GM19467 (cell line): ENCODE data around the gene ATP9B.

Source experiments
- ATAC-seq: cut with Tn5 transposase; IDR thresholded peaks from one replicate; pipeline ENCODE4 v1.9.1; 2021; ENCODE audit warnings: mild to moderate bottlenecking, moderate library complexity; ENCODE audit not compliant: unreplicated experiment

Gene ATP9B

DNA sequence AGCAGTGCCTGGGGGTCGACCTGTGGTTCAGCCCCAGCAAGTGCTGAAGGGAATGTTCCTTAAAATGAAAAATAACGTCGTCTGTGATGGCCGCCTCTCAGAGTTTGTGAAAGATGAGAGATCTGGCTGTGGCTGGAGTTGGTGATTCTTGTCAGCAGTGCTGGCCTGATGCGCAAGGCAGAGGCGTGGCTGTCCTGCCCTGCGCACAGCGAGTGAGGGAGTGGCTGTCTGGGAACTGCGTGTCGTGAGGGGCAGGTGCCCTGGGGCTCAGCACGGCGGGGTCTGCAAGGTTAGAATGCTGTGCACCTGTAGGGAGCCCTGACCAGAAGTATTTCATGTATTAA is 335.3 kb downstream of the ATP9B start:
- ATAC-seq, result no peak

DNA sequence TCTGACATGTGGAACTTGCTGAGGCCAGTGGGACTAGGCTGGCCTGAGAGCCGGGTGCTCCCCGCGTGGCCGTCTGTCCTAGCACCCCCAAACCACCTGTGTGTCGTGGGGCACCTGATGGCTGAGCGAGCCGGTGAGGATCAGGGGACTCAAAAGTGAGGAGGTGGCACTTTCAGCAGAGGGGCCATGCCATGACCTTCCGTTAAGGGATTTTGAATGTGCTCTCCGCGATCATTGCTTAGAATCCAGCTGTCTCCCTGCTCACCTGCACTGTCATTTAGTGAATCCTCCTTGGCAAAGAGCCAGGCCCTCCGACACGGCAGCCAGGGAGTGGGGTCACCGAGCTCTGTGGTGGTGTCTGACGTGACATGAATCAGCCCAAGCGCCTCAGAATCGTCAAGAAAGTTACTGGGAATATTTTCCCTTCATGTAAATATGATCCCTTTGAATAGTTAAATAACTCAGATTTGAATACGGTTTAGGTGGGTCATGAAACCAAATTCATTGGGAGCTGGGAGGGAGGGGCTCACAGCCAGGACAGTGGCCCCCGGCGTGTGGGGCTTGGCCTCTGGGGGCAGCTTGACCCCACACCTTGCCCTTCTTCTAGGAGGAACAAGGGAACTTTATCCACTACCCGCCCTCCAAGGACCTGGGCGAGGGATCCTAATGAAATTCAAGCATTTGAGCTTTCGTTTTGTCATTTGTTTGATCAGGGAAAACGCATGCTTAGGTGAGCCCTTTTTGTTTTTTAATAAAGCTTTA is 336.0 kb downstream of the ATP9B start:
- no peak for ATAC-seq

DNA sequence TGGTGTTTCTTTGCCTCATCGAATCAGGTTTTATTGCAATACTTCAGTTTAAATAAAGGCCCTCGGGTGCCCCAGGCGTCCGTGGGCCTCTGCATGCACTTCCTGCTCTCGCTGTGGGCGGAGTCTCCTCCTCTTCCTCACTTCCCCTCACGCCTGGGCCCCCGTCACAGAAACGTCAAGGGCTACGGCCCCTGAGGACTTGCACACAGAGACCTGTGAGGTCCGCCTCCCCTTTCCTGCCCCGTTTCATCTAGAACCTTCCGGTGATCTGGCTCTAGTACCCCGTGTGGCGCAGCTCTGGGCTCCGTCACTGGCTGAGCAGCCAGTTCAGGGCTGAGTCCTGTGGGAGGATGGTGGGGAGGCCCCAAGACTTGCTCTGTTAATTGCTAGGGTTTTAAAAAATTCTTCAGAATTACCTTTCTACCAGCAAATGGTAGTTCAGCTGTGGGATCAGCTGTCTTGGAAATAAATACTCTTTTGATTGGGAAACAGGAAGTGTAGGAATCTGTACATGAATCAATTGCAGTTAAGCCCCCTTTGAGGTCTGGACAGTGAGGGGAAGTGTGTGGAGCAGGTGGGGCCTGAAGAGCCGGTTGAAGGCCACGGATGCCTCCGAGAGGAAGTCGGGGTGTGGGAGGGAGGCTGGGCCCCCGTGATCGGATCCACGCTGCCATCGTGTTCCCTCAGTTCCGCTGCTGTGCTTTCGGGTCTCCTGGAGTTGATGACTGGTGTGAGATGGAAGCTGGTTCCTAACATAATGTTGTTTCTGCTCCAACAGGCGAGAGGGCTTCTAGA is 336.8 kb downstream of the ATP9B start:
- peak; percentile 68 for ATAC-seq

DNA sequence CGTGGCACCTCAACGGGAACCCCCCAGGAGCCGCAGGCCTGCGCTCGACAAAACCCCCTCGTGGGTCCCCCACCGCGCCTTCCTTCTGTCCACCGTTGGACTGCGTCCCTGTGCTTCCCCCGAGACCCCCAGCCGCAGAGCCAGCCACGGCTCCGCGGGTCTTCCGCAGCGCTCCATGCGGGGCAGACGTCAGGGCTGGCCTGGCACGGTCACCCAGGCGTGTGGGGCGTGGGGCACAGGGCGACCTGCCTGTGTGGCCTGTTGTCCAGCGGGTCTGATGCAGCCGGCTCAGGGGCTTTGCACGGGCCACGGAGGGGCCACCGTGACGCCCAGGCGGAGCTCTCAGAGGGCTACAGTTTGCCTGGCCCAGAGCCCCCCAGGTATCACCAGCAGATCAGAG is 337.5 kb downstream of the ATP9B start:
- no peak for ATAC-seq

DNA sequence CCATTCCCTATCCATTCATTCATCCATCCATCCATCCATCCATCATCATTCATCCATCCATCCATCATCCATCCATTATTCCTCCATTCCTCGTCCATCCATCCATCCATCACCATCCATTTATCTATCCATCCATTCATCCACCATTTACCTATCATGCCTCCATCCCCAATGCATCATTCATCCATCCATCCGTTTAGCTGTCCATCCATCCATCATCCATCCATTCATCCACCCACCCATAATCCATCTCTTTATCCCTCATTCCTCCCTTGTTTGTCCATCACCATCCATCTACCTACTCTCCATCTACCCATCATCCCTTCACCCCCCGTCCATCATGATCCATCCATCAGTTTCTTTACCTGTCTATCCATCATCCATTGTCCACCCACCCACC is 340.1 kb downstream of the ATP9B start:
- ATAC-seq, result no peak

DNA sequence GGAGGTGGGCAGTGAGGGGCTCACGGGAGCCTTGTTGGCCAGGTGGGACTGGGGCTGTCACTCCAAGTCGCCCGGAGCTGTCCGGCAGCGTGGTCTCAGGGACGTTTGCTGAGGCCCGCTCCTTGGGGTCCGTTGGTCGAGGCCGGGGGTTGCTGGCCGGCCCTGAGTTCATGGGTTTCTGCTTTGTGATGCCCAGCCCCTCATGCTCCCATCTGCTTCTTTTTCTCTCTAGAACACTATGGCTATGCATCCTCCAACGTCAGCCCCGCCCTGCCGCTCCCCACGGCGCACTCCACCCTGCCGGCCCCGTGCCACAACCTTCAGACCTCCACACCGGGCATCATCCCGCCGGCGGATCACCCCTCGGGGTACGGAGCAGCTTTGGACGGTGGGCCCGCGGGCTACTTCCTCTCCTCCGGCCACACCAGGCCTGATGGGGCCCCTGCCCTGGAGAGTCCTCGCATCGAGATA is 341.0 kb downstream of the ATP9B start:
- ATAC-seq, result no peak

DNA sequence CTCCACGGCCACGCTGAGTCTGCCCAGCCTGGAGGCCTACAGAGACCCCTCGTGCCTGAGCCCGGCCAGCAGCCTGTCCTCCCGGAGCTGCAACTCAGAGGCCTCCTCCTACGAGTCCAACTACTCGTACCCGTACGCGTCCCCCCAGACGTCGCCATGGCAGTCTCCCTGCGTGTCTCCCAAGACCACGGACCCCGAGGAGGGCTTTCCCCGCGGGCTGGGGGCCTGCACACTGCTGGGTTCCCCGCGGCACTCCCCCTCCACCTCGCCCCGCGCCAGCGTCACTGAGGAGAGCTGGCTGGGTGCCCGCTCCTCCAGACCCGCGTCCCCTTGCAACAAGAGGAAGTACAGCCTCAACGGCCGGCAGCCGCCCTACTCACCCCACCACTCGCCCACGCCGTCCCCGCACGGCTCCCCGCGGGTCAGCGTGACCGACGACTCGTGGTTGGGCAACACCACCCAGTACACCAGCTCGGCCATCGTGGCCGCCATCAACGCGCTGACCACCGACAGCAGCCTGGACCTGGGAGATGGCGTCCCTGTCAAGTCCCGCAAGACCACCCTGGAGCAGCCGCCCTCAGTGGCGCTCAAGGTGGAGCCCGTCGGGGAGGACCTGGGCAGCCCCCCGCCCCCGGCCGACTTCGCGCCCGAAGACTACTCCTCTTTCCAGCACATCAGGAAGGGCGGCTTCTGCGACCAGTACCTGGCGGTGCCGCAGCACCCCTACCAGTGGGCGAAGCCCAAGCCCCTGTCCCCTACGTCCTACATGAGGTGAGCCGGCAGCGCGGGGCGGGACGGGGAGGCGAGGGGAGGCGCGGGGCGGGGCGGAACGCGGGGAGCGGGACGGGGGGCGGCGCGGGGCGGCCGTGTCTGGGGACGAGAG is 341.8 kb downstream of the ATP9B start:
- ATAC-seq, result no peak

DNA sequence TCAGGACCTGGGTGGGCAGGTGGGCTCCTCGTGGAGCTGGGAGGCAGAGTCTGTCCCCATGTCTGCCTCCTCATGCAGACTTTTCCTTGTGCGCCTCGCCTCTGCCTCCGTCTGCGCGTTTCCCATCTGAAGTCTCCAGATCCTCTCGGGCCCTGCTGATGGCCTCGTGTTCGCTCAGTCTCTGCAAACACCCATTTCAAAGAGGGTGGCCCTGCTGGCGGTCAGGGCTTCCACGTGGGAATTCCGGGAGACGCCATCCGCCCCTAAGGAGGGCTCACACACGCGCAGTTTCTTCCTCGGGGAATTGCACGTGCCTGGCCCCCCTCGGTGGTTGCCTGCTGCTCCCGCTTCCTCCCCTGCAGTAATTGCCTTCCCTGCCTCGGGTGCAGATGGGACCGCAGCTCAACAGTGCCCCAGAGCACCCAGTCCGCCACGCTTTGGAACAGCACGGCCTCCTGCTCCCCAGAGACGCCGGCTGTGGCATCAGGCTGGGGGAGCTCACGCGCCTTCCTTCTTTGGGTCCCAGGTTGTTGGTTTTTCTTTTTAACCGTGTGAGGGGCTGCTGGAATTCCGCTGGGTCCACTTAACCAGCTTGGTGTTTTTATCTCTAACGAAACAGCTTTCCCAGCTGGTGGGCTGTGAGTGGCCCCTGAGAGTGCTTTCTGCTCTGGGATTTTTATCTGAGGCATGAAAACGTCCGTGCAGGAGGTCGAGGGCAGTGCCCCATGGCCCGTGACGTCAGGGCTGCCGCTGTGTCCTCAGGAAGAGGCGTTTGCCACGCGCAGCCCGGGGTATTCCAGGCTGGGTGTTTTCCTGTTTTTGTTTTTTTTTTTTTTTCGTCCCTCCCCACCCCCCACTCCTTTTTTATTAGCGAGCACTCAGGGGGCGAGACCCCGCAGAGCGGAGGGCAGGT is 342.7 kb downstream of the ATP9B start:
- no peak for ATAC-seq

DNA sequence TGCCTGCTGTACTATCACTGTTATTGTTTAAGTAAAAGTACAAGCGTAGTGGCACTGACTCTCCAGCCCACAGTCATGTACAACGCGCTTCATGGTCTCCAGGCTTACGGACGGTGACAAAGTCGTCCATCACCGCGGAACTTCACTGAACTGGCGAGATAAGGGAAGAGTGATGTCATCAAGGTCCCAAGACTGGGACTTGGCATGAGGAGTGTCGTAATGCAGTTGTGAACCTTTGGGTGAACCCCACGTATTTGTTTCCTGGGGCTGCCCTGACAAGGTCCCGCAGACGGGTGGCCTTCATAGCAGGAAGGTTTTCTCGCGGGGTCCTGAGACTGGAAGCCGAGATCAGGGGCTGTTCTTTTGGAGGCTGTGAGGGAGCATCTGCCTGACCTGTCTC is 343.8 kb downstream of the ATP9B start:
- ATAC-seq, result no peak

DNA sequence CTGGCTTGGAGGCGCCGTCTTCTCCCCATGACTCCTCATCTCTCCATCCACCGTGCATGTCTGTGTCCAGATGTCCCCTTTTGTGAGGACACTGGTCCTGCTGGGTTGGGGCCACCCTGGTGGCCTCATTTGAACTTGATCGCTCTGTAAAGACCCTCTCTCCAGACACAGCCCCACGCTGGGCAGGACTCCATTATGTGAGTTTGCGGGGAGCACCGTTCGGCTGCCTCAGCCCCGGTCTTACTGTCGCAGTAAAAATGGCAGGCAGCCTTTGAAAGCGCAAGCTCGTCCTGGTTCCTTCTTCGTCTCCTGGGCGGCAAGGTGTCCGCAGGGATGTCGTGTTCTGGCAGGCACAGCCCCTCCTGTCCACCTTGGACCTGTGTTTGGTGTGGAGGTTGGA is 344.2 kb downstream of the ATP9B start:
- no peak for ATAC-seq

DNA sequence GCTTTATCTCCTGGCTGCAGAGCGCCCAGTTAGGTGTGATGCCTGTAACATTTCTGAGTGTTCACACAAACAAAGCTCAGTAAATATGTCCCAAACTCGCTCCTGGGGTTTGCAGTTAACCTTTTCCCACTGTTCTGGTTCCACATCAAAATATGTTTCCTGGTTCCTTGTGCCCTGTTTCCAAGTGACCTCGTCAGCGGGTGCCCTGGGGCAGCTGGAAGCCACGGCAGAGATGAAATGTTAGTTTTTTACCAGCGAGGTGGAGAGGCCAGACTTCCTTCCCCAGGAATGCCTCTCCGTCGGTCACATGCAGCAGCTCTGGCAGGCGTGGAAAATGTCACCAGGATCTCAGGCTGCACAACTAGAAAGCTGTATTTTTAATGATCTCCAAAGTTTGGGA is 344.7 kb downstream of the ATP9B start:
- no peak for ATAC-seq

DNA sequence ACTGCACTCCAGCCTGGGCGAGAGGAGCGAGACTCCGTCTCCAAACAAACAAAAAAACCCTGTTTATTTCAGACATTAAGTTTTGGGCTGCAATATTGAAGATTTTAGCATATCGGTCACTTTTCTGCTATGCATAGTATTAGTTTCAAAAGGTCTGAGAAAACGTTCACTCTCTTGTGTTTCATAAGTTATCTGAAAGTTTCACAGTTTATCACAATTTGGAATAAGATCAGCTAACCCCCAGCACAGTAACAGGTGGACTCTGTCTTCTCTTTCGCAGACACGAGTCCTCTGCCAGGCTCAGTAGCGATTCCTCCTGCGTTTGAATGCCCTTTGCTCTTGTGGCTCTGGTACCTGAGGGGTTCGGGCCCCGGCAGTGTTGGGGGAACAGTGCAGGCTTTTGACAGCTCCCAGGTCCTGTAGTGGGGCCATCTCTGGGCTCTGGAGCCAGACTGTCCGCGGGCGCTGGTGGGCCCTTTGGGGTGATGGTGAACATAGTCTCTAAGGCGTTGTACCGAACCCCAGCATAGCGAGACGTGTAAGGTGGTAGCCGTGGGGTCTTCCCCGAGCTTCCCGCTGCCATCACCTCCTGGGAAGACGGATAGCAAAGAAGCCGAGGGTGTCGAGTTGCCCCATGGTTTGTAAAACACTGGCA is 347.0 kb downstream of the ATP9B start:
- ATAC-seq, result no peak

DNA sequence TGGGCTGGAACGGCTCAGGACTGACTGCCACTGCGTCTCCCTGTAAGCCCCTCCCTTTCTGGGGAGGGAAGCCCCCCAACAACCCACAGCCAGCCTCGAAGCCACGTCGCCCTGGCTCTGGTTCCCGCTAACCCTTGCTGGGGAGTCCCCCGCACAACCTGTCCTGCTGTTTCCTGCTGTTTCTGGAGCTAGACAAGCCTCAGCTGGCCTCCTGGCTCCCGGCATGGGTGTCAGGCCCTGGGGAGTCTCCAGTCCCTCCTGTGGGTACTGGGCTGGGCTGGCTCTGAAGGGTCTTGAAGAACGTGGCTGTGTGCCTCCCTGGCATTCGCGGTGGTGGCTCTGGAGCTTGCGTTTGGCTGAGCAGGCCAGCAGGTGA is 347.5 kb downstream of the ATP9B start:
- ATAC-seq, result no peak

DNA sequence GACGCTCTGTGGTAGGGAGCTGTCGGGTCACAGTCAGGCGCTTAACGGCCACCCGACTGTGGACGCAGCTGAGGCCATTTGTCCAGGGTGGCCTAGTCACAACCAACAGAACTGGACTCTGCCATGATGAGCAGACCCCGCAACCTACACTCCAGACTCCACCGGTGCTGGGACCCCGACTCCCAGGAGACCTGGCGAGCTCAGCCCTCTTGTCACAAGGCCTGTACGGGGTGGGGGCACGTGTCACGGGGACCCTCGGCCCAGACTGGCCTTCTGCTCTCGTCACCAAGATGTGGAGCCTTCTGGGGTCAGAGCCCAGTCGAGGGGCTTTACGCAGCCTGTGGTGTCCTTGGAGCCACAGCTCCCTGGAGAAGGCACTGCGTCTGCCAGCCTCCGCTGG is 349.0 kb downstream of the ATP9B start:
- ATAC-seq, result no peak

DNA sequence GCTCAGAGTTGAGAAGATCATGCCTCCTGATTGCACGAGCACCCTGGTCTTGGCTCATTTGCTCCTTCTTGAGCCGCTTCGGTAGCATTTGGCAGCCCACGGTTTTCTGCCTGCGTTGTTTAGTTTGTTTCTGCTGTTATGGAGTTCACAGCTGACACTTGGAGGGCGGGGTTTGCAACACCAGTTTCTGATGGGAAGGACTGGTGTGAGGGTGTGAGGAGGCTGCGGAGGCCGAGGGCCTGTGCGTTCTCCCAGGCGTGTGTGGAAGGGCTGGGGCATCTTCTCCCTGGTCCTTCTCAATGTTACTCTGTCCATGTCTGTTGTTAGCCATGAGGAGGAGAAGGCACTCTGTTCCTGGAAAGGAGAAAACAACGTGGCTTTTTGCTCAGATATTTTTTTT is 349.4 kb downstream of the ATP9B start:
- ATAC-seq, result no peak

DNA sequence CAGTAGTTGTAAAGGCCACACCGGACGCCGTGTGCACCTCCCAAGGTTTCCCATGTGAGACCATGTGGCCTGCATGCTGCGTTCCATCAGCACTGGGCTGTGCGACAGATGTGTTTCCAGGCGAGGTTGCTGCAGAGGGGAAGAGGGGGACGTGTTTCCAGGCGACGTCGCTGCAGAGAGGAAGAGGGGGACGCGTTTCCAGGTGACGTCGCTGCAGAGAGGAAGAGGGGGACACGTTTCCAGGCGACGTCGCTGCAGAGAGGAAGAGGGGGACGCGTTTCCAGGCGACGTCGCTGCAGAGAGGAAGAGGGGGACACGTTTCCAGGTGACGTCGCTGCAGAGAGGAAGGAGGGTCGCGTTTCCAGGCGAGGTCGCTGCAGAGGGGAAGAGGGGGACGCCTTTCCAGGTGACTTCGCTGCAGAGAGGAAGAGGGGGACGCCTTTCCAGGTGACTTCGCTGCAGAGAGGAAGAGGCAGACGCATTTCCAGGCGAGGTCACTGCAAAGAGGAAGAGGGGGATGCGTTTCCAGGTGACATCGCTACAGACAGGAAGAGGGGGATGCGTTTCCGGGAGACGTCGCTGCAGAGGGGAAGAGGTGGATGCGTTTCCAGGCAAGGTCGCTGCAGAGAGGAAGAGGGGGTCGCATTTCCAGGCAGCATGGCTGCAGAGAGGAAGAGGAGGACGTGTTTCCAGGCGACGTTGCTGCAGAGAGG is 351.0 kb downstream of the ATP9B start:
- ATAC-seq, result no peak

DNA sequence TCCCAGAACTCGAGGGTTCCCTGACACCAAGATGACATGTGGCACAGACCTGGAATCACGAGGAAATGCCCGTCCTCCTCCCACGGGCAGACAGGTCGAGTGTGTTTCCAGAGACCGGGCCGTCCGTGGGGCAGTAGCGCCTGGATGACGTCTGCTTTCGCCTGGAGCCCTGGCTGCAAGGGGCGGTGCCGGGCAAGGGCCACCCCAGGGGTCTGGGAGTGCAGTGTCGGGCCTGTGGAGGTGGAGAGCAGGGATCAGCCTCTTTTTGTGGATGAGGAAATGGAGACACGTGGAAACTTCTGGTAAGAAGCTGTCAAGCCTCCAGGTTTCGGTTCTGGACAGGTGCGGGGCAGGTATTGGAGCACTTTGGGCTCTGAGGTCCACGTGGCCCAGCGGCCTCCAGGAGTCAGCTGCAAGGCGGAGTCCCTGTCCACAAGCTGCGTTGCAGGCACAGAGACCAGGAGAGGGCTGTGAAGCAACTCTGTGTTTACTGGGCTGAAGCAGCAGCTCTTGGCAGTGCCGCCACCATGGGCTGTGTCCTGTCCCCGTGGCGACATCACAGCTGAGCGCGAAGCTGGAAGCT is 352.2 kb downstream of the ATP9B start:
- no peak for ATAC-seq

DNA sequence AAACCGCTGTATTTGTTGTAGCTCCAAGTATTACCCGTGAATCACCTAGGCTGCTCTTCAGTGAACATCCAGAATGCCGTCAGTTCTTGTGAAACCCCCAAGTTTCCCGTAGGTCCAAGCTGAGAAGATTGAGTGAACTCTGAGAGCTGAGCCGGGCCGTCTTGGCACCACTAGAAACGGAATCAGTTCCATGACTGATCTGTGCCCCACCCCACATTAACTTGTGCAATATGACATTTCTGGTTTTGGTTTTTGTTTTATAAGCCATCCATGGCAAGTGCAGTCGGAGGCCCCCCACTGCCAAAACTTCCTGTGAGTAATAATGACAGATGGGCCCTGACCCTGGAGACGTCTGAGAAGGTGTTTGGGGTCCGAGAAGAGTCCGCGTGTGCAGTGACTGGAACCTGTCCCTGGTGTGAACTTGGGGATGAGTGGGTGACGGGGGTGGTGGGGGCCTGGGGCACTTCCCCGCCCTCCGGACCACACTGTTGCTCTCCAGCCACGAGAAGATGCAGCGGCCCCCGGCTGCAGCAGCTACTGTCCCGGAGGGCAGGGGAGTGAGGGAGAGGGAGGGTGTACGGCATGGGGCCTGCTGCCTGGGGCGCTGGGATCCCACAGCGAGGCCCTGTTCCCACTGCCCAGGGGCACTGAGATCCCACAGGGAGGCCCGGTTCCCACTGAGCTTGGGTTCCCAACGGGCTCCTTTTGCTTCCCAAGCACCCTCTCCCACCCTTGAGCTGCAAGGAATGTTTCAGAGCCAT is 353.0 kb downstream of the ATP9B start:
- ATAC-seq, result peak; percentile 66
